ENCODE data around the gene FAM120B.
"Not testable (repeated sequence)": the region's sequence is repeated elsewhere in the genome, so short reads cannot be mapped to it uniquely, and the experiment has no call there.

FAM120B gene

DNA sequence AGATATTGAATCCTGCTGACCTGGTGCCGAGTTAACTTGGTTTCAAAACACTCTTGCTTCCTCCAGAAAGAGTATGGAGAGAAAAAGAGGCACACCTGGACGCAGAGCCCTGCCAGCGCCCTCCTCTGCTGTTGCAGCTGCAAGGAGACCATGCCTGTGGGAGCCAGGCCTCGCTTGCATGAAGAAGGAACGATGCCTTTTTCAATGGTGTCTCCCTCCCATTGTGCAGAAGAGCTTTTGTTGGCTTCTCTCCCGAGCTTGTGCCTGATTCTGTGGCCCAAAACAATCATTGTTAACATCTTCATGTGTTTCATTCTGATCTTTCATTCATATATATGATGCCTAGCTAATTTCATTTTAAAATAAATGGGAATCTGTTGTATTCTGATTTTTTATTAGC lies 98.1 kb downstream of the FAM120B start:
- Histone ChIP-seq H3K27me3 (ENCODE audit: control insufficient read depth, insufficient read depth, low read length) (no peaks in the 10 kb centered on the region), H3K4me3 (ENCODE audit: low read length) (no peak overlapping the region), H3K4me2 (ENCODE audit: low read length) (peak overlapping the region; percentile 36), H3K4me1 (ENCODE audit: control insufficient read depth, insufficient read depth, low read length) (peaks cover 47% of the 10 kb centered on the region), H3K36me3 (ENCODE audit: insufficient read depth, low read length) (peaks cover 29% of the 10 kb centered on the region), H3K9me3 (replicated peaks; ENCODE audit: low read length) (no peaks in the 10 kb centered on the region), H3K9ac (ENCODE audit: low read depth, low read length) (peak overlapping the region; percentile 55)

DNA sequence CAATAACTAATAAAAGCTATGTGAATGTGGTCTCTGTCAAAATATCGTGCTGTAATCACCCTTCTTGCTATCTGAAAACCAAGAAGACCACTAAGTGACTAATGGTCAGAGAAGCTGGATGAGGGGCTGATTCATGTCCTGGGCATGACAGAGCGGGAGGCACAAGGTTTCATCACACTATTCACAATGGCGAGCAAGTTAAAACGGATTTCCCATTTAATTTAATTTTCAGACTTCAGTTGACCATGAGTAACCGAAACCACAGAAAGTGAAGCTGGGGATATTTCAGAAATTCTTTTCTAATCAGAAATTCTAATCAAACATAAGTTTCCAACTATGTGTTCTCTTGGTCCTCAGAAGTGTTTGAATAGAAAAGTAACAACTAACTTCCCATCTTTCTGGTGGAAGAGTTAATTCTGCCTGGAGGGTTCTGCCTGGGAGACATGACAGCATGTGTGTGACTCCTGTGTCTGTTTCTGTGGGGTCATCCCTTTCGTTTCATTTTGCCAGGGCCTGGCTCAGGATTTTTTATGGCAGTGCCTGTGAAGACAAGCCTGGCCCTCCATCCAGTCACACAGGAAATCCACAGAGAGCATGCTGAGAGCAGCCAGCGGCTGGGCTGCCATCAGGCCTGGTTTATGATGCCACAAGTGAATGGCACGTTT lies 98.9 kb downstream of the FAM120B start:
- peak overlapping the region; percentile 45 for H3K4me2 ChIP-seq (ENCODE audit: low read length)
- H3K9me3 ChIP-seq (replicated peaks; ENCODE audit: low read length) = no peaks in the 10 kb centered on the region
- H3K27me3 ChIP-seq (ENCODE audit: control insufficient read depth, insufficient read depth, low read length) = no peaks in the 10 kb centered on the region
- H3K4me1 ChIP-seq (ENCODE audit: control insufficient read depth, insufficient read depth, low read length) = peaks cover 47% of the 10 kb centered on the region
- no peak overlapping the region for H3K4me3 ChIP-seq (ENCODE audit: low read length)
- peaks cover 28% of the 10 kb centered on the region for H3K36me3 ChIP-seq (ENCODE audit: insufficient read depth, low read length)
- H3K9ac ChIP-seq (ENCODE audit: low read depth, low read length) = peak overlapping the region; percentile 71

DNA sequence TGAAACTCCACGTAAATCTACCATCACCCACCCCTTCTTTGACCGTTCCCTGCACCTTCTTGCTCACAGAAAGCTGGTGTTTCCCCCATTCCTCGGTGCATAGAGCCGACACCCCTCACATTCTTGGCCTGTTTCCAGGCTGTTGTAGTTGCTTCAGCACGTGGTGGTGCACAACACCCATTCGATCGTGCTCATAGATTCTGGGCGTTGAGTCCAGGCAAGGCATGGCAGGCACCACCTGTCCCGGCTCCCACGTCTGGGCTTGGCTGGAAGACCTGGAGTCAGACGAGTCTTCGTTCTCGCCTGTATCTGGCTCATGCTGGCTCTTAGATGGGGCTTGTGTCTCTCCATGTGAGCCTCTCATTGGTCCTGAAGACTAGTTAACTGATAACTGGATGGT lies 100.6 kb downstream of the FAM120B start:
- no peak overlapping the region for H3K4me2 ChIP-seq (ENCODE audit: low read length)
- peaks cover 47% of the 10 kb centered on the region for H3K4me1 ChIP-seq (ENCODE audit: control insufficient read depth, insufficient read depth, low read length)
- H3K36me3 ChIP-seq (ENCODE audit: insufficient read depth, low read length) = peaks cover 15% of the 10 kb centered on the region
- H3K9ac ChIP-seq (ENCODE audit: low read depth, low read length) = no peak overlapping the region
- H3K9me3 ChIP-seq (replicated peaks; ENCODE audit: low read length) = no peaks in the 10 kb centered on the region
- H3K27me3 ChIP-seq (ENCODE audit: control insufficient read depth, insufficient read depth, low read length) = no peaks in the 10 kb centered on the region
- no peak overlapping the region for H3K4me3 ChIP-seq (ENCODE audit: low read length)

DNA sequence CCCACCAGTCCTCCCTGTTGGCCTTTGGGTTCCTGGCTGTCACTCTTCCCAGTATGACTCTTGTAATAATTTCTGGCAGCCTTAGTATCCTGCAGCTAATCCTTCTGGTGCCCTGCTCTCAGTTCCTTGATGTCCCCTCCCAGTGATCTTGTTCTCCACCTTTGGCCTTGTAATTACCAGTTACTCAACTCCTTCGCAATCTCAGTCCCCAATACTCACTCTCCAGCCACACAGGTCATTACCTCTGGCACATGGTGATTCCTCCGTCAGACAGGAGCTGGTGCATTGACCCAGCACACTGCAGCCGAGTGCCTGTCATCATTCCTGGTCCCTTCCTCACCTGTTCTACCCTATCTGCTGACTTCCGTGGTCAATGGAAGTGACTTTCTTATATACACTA lies 101.4 kb downstream of the FAM120B start:
- Histone ChIP-seq H3K9ac (ENCODE audit: low read depth, low read length) (no peak overlapping the region), H3K9me3 (replicated peaks; ENCODE audit: low read length) (no peaks in the 10 kb centered on the region), H3K27me3 (ENCODE audit: control insufficient read depth, insufficient read depth, low read length) (no peaks in the 10 kb centered on the region), H3K36me3 (ENCODE audit: insufficient read depth, low read length) (peaks cover 15% of the 10 kb centered on the region), H3K4me1 (ENCODE audit: control insufficient read depth, insufficient read depth, low read length) (peaks cover 40% of the 10 kb centered on the region), H3K4me3 (ENCODE audit: low read length) (no peak overlapping the region), H3K4me2 (ENCODE audit: low read length) (no peak overlapping the region)

DNA sequence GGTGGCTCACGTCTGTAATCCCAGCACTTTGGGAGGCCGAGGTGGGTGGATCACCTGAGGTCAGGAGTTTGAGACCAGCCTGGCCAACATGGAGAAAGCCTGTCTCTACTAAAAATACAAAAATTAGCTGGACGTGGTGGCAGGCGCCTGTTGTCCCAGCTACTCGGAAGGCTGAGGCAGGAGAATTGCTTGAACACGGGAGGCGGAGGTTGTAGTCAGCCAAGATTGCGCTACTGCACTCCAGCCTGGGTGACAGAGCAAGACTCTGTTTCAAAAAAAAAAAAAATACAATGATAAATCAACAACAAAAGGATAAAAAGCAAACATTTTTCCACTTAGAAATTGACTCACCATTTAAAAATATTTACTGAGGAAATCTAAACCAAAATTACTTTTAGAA lies 103.2 kb downstream of the FAM120B start:
- H3K27me3 ChIP-seq (ENCODE audit: control insufficient read depth, insufficient read depth, low read length); H3K36me3 ChIP-seq (ENCODE audit: insufficient read depth, low read length); H3K4me3 ChIP-seq (ENCODE audit: low read length); H3K9me3 ChIP-seq (replicated peaks; ENCODE audit: low read length); H3K9ac ChIP-seq (ENCODE audit: low read depth, low read length); H3K4me2 ChIP-seq (ENCODE audit: low read length): not testable (repeated sequence)
- peaks cover 22% of the 10 kb centered on the region for H3K4me1 ChIP-seq (ENCODE audit: control insufficient read depth, insufficient read depth, low read length)

DNA sequence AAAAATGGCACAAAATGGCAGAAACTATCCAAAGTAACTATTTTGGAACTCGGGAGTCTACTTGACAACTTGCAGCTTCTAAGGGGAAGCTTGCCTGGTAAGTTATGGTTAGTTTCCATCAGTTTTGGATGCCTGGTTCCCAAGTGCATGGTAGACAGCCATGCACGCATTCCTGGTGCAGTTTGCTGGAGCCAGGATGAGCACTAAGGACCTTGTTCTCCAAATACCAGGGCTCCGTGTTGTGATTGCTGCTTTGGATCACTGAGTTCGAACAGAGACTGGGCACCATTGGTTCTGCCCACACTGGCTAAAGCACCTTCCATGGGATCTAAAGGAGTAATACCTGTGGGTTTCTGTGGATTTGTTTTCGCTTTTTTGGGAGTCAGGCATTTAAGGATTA lies 103.7 kb downstream of the FAM120B start:
- Histone ChIP-seq H3K9me3 (replicated peaks; ENCODE audit: low read length) (no peaks in the 10 kb centered on the region), H3K4me1 (ENCODE audit: control insufficient read depth, insufficient read depth, low read length) (peaks cover 18% of the 10 kb centered on the region), H3K9ac (ENCODE audit: low read depth, low read length) (no peak overlapping the region), H3K36me3 (ENCODE audit: insufficient read depth, low read length) (peaks cover 8% of the 10 kb centered on the region), H3K4me3 (ENCODE audit: low read length) (no peak overlapping the region), H3K27me3 (ENCODE audit: control insufficient read depth, insufficient read depth, low read length) (no peaks in the 10 kb centered on the region), H3K4me2 (ENCODE audit: low read length) (no peak overlapping the region)

DNA sequence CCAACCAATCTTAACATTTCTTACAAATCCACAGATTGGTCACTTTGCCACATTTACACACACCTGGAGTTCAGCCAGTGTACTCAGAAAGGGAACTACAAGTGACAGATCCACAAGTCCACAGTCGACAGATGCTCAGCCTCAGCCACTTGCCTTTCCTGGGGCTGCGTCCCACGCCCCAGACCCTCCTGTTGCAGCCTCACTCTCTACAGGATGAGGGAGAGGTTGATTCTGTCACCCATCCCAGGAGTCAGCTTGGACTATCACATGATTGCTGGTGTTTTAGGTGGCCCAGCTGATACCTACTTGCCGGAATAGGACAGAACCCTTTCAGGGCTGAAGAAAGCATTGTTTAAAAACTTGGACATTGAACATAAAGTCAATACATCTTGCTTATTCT lies 108.8 kb downstream of the FAM120B start:
- Histone ChIP-seq H3K4me2 (ENCODE audit: low read length) (no peak overlapping the region), H3K4me1 (ENCODE audit: control insufficient read depth, insufficient read depth, low read length) (no peaks in the 10 kb centered on the region), H3K9me3 (replicated peaks; ENCODE audit: low read length) (no peaks in the 10 kb centered on the region), H3K27me3 (ENCODE audit: control insufficient read depth, insufficient read depth, low read length) (no peaks in the 10 kb centered on the region), H3K4me3 (ENCODE audit: low read length) (no peak overlapping the region), H3K36me3 (ENCODE audit: insufficient read depth, low read length) (no peaks in the 10 kb centered on the region), H3K9ac (ENCODE audit: low read depth, low read length) (no peak overlapping the region)

DNA sequence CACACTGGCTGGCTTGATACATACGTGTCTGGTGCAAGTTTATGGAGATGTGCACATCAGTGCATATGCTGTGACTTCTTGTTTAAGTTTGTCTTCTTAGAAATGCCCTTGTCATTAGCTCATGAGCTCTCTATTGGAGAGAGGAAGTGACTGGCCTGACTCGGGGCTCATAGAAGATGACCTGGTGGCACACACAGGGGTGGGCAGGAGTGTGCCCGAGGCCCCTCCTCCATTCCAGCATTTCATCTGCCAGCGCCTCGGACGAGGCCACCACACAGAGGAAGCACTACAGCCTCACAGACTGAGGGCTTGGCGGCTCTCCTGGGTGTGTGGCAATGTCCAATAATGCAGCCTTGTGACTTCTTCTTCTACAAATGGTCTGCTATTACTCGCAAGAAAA lies 109.7 kb downstream of the FAM120B start:
- Histone ChIP-seq H3K4me3 (ENCODE audit: low read length) (no peak overlapping the region), H3K4me1 (ENCODE audit: control insufficient read depth, insufficient read depth, low read length) (no peaks in the 10 kb centered on the region), H3K36me3 (ENCODE audit: insufficient read depth, low read length) (no peaks in the 10 kb centered on the region), H3K9me3 (replicated peaks; ENCODE audit: low read length) (no peaks in the 10 kb centered on the region), H3K9ac (ENCODE audit: low read depth, low read length) (no peak overlapping the region), H3K27me3 (ENCODE audit: control insufficient read depth, insufficient read depth, low read length) (no peaks in the 10 kb centered on the region), H3K4me2 (ENCODE audit: low read length) (no peak overlapping the region)

DNA sequence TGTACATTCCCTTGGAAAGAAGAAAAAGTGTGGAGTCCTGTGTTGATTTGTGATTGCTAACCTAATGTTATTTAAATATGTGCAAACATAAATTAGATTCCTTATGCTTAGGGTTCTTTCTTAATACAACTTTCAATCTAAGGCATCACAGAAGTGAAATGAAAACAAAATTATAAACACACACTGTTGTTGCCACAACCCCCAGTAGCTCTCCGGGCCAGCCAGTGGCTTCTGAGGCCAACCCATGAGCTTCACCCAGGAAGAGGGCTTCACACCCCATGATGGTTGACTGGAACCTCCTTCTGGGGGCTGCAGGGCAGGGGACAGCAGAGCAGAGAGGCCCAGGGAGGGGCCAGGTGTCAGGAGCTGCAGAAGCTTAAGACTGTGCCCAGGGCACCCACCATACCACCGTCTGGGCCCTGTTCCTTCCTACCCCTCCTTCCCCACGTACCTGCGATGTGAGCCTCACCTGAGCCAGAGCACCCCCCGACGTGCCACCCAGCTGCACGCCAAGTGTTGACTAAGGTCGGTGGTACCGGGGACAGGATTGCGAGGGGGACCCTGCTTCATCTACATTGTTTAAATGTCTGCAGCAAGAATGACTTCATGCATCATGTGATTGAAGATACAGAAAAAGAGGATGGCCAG lies 110.5 kb downstream of the FAM120B start:
- H3K4me2 ChIP-seq (ENCODE audit: low read length) = no peak overlapping the region
- H3K9me3 ChIP-seq (replicated peaks; ENCODE audit: low read length) = no peaks in the 10 kb centered on the region
- H3K4me1 ChIP-seq (ENCODE audit: control insufficient read depth, insufficient read depth, low read length) = no peaks in the 10 kb centered on the region
- H3K36me3 ChIP-seq (ENCODE audit: insufficient read depth, low read length) = no peaks in the 10 kb centered on the region
- H3K27me3 ChIP-seq (ENCODE audit: control insufficient read depth, insufficient read depth, low read length) = no peaks in the 10 kb centered on the region
- H3K9ac ChIP-seq (ENCODE audit: low read depth, low read length) = no peak overlapping the region
- H3K4me3 ChIP-seq (ENCODE audit: low read length) = no peak overlapping the region

DNA sequence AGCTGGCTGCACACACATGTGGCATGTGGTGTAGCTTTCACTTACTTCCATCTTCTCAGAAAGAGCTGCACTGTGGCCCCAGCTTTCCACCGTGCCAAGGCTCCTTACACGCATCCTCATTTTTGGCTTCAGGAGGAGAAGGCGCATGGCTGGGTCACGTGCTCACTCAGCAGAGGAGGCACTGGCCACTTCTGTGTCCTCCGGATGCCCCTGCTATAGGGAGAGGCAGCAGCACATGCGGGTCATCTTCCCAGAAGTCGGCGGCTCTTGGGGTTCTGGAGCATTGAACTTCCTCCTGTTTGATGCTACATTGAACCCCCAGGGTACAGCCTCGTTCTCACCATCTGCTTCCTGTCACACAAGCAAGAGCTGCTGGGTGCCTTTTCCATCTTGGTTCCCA lies 111.3 kb downstream of the FAM120B start:
- H3K9me3 ChIP-seq (replicated peaks; ENCODE audit: low read length) = no peaks in the 10 kb centered on the region
- H3K4me2 ChIP-seq (ENCODE audit: low read length) = no peak overlapping the region
- no peak overlapping the region for H3K4me3 ChIP-seq (ENCODE audit: low read length)
- H3K36me3 ChIP-seq (ENCODE audit: insufficient read depth, low read length) = no peaks in the 10 kb centered on the region
- H3K4me1 ChIP-seq (ENCODE audit: control insufficient read depth, insufficient read depth, low read length) = no peaks in the 10 kb centered on the region
- no peak overlapping the region for H3K9ac ChIP-seq (ENCODE audit: low read depth, low read length)
- no peaks in the 10 kb centered on the region for H3K27me3 ChIP-seq (ENCODE audit: control insufficient read depth, insufficient read depth, low read length)

DNA sequence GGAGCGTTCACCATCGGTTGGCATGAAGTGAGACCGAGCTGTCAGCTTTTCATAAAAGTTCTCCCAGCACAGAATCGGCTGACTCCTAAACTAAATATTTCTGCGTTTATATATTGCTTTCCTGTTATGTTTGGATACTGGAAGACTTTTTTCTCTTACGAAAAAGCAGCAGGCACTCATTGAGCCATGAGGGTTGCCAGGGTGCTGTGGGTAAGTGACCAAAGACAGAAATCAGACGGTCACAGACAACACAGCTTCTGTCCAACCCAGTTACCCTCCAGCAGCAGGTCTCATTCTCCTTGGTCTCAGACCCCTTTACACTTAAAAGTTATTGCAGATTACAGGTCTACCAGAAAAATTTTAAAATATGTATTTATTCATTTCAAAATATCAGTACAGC lies 113.7 kb downstream of the FAM120B start:
- H3K4me1 ChIP-seq (ENCODE audit: control insufficient read depth, insufficient read depth, low read length) = no peaks in the 10 kb centered on the region
- H3K4me2 ChIP-seq (ENCODE audit: low read length) = no peak overlapping the region
- no peaks in the 10 kb centered on the region for H3K9me3 ChIP-seq (replicated peaks; ENCODE audit: low read length)
- H3K4me3 ChIP-seq (ENCODE audit: low read length) = no peak overlapping the region
- no peaks in the 10 kb centered on the region for H3K27me3 ChIP-seq (ENCODE audit: control insufficient read depth, insufficient read depth, low read length)
- no peak overlapping the region for H3K9ac ChIP-seq (ENCODE audit: low read depth, low read length)
- H3K36me3 ChIP-seq (ENCODE audit: insufficient read depth, low read length) = no peaks in the 10 kb centered on the region
